ENCODE results near the gene PIP5K1C.

PIP5K1C gene

GRCh38 chr19:3721887-3722442, 21.7 kb upstream of the PIP5K1C start:
- DNase-seq, result no peak

- DNase-seq, result peak; percentile 92
Measured at GRCh38 chr19:3721131-3721886, 21.0 kb upstream of the PIP5K1C start.

GRCh38 chr19:3720349-3720917, 20.2 kb upstream of the PIP5K1C start:
- DNase-seq, result no peak

GRCh38 chr19:3719868-3720267, 19.6 kb upstream of the PIP5K1C start:
- no peak for DNase-seq

GRCh38 chr19:3716147-3716668, 15.9 kb upstream of the PIP5K1C start:
- no peak for DNase-seq

DNA sequence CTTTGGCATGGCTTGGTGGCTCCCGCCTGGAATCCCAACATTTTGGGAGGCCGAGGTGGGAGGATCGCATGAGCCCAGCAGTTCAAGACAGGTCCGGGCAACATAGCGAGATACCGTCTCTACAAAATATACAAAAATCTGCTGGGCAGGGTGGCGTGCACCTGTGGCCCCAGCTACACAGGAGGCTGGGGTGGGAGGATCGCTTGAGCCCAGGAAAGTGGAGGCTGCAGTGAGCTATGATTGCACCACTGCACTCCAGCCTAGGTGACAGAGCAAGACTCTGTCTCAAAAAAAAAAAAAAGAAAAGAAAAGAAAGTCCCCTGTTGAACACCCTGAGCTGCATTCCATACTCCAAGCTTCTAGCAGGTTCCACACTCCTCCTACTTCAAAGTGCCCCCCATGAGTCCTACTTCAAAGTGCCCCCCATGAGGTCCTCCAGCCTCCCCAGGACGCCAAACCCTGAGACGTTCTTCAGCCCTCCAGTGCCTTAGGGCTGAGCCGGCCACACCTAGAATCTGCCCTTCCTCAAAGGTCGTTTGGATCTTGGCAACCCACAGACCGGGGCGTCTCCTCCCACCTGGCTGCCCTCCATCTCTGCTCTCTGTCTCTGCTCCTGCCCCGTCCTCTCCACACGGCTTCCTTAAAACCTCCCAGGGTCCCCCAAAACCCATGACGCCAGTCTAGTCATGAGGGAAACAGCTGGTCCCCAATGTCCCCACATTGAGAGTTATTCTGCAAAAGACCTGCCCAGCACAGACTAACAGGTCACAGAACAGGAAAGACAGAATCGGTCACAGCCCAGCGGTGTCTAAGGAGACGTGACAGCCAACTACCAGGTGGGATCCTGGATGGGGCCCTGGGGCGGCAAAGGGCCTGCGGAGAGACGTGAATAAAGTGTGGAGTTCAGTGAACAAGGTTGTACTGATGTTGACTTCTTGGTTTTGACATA, 12.7 kb upstream of the PIP5K1C start:
- DNase-seq, result no peak

GRCh38 chr19:3710265-3710812, 10.1 kb upstream of the PIP5K1C start:
- DNase-seq, result no peak

GRCh38 chr19:3708207-3708931, 8.1 kb upstream of the PIP5K1C start, which contains the start of gene TJP3:
Gene TJP3 (plus strand): TSS chr19:3708384. CDS start chr19:3728433, 20,049 bp downstream.
- no peak for DNase-seq

DNA sequence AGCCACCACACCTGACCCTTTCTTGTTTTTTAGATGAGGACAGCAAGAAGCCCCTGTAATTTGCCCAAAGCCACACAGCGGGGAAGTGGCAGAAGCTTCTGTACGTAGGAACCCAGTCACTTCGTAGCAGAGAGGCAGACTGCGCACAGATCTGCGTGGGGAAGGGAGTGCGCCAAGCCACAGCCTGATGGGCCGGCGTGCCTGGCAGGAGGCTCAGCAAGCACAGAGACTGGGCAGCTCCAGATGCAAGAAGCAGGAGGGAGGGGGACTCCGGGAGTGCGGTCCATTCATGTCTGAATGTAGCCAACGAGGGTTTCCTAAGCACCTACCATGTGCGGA, 7.6 kb upstream of the PIP5K1C start:
- DNase-seq, result no peak

DNA sequence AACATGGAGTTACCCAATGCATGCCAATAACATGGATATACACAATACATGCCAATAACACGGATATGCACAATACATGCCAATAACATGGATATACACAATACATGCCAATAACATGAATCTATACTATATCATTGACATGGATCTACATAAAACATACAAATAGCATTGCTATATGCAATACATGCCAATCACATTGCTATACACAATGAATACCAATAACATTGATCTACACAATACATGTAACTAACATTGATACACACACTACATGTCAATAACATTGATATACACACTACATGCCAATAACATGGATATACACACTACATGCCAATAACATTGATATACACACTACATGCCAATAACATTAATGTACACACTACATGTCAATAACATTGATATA, 932 bp upstream of the PIP5K1C start:
- no peak for DNase-seq

GRCh38 chr19:3699741-3700241, 477 bp downstream of the PIP5K1C start:
- no peak for DNase-seq

- peak; percentile 55 for DNase-seq
Measured at GRCh38 chr19:3698974-3699740, 1.1 kb downstream of the PIP5K1C start.

- DNase-seq, result no peak
Measured at GRCh38 chr19:3698386-3698950, 1.8 kb downstream of the PIP5K1C start.

- no peak for DNase-seq
Measured at GRCh38 chr19:3697671-3698385, 2.4 kb downstream of the PIP5K1C start.

- no peak for DNase-seq
Measured at GRCh38 chr19:3697094-3697493, 3.2 kb downstream of the PIP5K1C start.

DNA sequence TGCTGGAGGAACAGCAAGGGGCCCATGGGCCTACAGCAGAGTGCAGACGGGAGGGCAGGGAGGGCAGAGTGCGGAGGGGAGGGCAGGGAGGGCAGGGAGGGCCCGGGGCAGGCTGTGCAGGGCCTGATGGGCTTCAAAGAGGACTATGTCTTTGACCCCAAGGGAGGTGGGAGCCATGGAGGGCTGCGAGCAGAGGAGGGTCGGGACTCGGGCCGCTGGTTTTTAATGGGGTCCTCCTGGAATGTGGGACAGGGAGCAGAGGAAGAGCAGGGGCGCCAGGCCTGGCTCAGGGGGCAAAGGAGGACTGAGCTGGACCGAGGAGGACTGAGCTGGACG, 3.6 kb downstream of the PIP5K1C start:
- no peak for DNase-seq

- DNase-seq, result no peak
Measured at GRCh38 chr19:3695986-3696659, 4.1 kb downstream of the PIP5K1C start.

DNA sequence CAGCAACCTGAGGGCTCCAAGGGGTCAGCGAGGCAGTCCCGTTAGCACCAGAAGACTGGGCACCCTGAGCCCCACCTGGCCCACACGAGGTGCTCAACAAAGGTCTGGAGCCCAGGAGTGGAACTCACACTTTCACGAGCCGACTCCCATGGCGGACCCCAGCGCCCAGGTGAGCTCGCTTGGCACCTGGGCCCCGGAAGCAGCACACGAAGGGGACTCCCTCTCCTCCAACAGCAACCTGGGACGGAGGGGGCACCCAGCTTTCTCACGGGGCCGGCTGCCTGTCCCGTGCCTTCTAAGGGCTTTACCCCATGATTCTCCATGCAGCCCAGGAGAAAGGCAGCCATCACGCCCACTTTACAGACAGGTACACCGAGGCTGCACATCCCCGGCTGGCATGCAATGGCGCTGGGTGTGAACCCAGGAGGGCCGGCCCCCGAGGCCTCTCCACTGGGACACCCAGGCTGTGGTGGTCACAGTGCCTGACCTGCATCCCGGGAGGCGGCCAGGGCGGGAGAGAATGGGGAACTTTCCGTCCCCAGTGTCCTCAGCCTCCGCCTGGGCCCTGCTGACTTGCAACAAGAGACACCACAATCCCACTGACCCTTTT, 5.0 kb downstream of the PIP5K1C start:
- no peak for DNase-seq

All from stimulated activated CD4-positive, alpha-beta T cell treated with anti-CD3 and anti-CD28 coated beads, Interleukin-15, amount 100 ng/mL, for 24 hours (primary cell).